H1 (cell line): ENCODE results near the gene GFY. TPM values are rescaled to one million over a fixed set of nuclear protein-coding genes. Genes with fewer than 3 reads are reported as not detected.

Source experiments
- CTCF ChIA-PET: fragments of 300-600 bp; sonication (Branson Sonifier 250); formaldehyde crosslinking; loops from one replicate; lab custom pipeline; 2021; ENCODE audit not compliant: partially characterized antibody; lab: Charles Lee
- POLR2A ChIA-PET: fragments of 300-600 bp; sonication (Branson Sonifier 250); formaldehyde crosslinking; loops from one replicate; lab custom pipeline; 2021; ENCODE audit warnings: inconsistent platforms; ENCODE audit not compliant: partially characterized antibody; lab: Charles Lee
- DNase-seq, 2 experiments: peaks; one replicate each; pipeline versions ENCODE4 v3.0.0 to v3.0.0-alpha.2; 2010 to 2022; ENCODE audit warnings: low spot score in 2 of 2, low read depth in 1 of 2, mixed read lengths in 1 of 2
- FAIRE-seq: peaks from 2 replicates; lab custom pipeline; 2011; peaks lifted over from hg19 to GRCh38; lab: Jason Lieb, UNC
- H2AFZ ChIP-seq: 2 replicates; pipeline ENCODE4 v1.8.1; 2012; ENCODE audit warnings: low read length, inconsistent platforms
- H2AK5ac ChIP-seq: 2 replicates; pipeline ENCODE4 v1.6.1; 2013; ENCODE audit warnings: low read depth, low read length
- H2BK120ac ChIP-seq: replicated peaks from 2 replicates; pipeline ENCODE3; 2013; ENCODE audit warnings: low read depth, low read length, inconsistent platforms
- H2BK12ac ChIP-seq: 2 replicates; pipeline ENCODE4 v1.6.1; 2013; ENCODE audit warnings: low read depth, low read length
- H2BK15ac ChIP-seq: 2 replicates; pipeline ENCODE4 v1.6.1; 2013; ENCODE audit warnings: low read length
- H2BK20ac ChIP-seq: 2 replicates; pipeline ENCODE4 v1.6.1; 2013; ENCODE audit warnings: low read length
- H2BK5ac ChIP-seq: 2 replicates; pipeline ENCODE4 v1.6.1; 2013; ENCODE audit warnings: low read depth, low read length
- H3K14ac ChIP-seq: 2 replicates; pipeline ENCODE4 v1.6.1; 2013; ENCODE audit warnings: inconsistent platforms; ENCODE audit not compliant: insufficient read length
- H3K18ac ChIP-seq: 2 replicates; pipeline ENCODE4 v1.6.1; 2013; ENCODE audit warnings: low read length; ENCODE audit errors: extremely low read depth
- H3K23ac ChIP-seq: 2 replicates; pipeline ENCODE4 v1.6.1; 2013; ENCODE audit warnings: inconsistent platforms; ENCODE audit not compliant: insufficient read length
- H3K23me2 ChIP-seq: 2 replicates; pipeline ENCODE4 v1.6.1; 2013; ENCODE audit warnings: low read depth, low read length
- H3K27ac ChIP-seq: 2 replicates; pipeline ENCODE4 v1.6.1; 2011; ENCODE audit warnings: low read depth, low read length, inconsistent platforms
- H3K27me3 ChIP-seq, 4 experiments: replicated peaks in 1 of 4; 1 replicate in 1 of 4; 2 replicates in 3 of 4; pipeline versions ENCODE4 v1.6.1 to v1.8.1; 2011 to 2013; ENCODE audit warnings: low read length in 3 of 4, mild to moderate bottlenecking in 3 of 4, inconsistent platforms in 2 of 4, mixed read lengths in 2 of 4, moderate library complexity in 1 of 4; ENCODE audit not compliant: control insufficient read depth in 3 of 4, insufficient read depth in 3 of 4; ENCODE audit errors: extremely low read depth in 1 of 4
- H3K36me3 ChIP-seq, 4 experiments: 2 replicates each; pipeline versions ENCODE4 v1.6.1 to v1.8.1; 2011 to 2013; ENCODE audit warnings: mild to moderate bottlenecking in 4 of 4, low read length in 3 of 4, moderate library complexity in 2 of 4, control low read depth in 1 of 4, inconsistent platforms in 1 of 4; ENCODE audit not compliant: insufficient read depth in 4 of 4, control insufficient read depth in 2 of 4
- H3K4ac ChIP-seq: replicated peaks from 2 replicates; pipeline ENCODE3; 2013; ENCODE audit warnings: low read length, low read depth, mixed read lengths, inconsistent platforms; ENCODE audit not compliant: insufficient read length
- H3K4me1 ChIP-seq, 4 experiments: replicated peaks in 1 of 4; 1 replicate in 1 of 4; 2 replicates in 3 of 4; pipeline versions ENCODE4 v1.6.1 to v1.8.1; 2011 to 2013; ENCODE audit warnings: low read length in 3 of 4, inconsistent platforms in 2 of 4, mixed read lengths in 1 of 4; ENCODE audit not compliant: insufficient read depth in 4 of 4, control insufficient read depth in 3 of 4
- H3K4me2 ChIP-seq, 2 experiments: 2 replicates each; pipeline versions ENCODE4 v1.6.1 to v1.8.1; 2011 to 2013; ENCODE audit warnings: low read depth in 2 of 2, low read length in 2 of 2, control low read depth in 1 of 2, inconsistent platforms in 1 of 2, mild to moderate bottlenecking in 1 of 2; ENCODE audit not compliant: insufficient read depth in 1 of 2
- H3K4me3 ChIP-seq, 4 experiments: fragments of 200-600, 300-600 bp in 1 of 4; sonication (generic), shearing (Covaris generic), sonication (Bioruptor Twin) in 1 of 4; 2 replicates each; pipeline versions ENCODE4 v1.5.1 to v1.8.1; 2011 to 2016; ENCODE audit warnings: low read length in 4 of 4, low read depth in 3 of 4, control low read depth in 2 of 4, inconsistent platforms in 2 of 4, mild to moderate bottlenecking in 2 of 4, mixed read lengths in 1 of 4, moderate library complexity in 1 of 4; ENCODE audit not compliant: insufficient read depth in 2 of 4; ENCODE audit errors: extremely low read depth in 1 of 4
- H3K56ac ChIP-seq: replicated peaks from 2 replicates; pipeline ENCODE3; 2013; ENCODE audit warnings: low read depth, mild to moderate bottlenecking, mixed read lengths, low read length, inconsistent platforms; ENCODE audit not compliant: insufficient read length
- H3K79me1 ChIP-seq: 2 replicates; pipeline ENCODE4 v1.6.1; 2013; ENCODE audit warnings: low read depth, low read length, control low read depth
- H3K79me2 ChIP-seq, 2 experiments: 2 replicates each; pipeline versions ENCODE4 v1.6.1 to v1.8.1; 2012 to 2013; ENCODE audit warnings: low read length in 2 of 2, mild to moderate bottlenecking in 2 of 2, inconsistent platforms in 1 of 2; ENCODE audit not compliant: insufficient read depth in 2 of 2, control insufficient read depth in 1 of 2
- H3K9ac ChIP-seq, 4 experiments: replicated peaks in 1 of 4; 1 replicate in 1 of 4; 2 replicates in 3 of 4; pipeline versions ENCODE4 v1.6.1 to v1.8.1; 2011 to 2013; ENCODE audit warnings: low read depth in 3 of 4, low read length in 3 of 4, control low read depth in 2 of 4, mild to moderate bottlenecking in 2 of 4, moderate library complexity in 2 of 4, inconsistent platforms in 1 of 4; ENCODE audit errors: extremely low read depth in 1 of 4
- H3K9me3 ChIP-seq, 2 experiments: 2 replicates each; pipeline versions ENCODE4 v1.6.1 to v1.8.1; 2012 to 2013; ENCODE audit warnings: mild to moderate bottlenecking in 2 of 2, moderate library complexity in 2 of 2, control low read depth in 1 of 2, inconsistent platforms in 1 of 2, low read depth in 1 of 2, low read length in 1 of 2, mixed read lengths in 1 of 2; ENCODE audit not compliant: insufficient read depth in 2 of 2
- H4K20me1 ChIP-seq, 2 experiments: replicated peaks in 1 of 2; 2 replicates each; pipeline versions ENCODE3 to v1.8.1; 2011 to 2013; ENCODE audit warnings: inconsistent platforms in 2 of 2, low read length in 2 of 2, mild to moderate bottlenecking in 1 of 2; ENCODE audit not compliant: insufficient read depth in 2 of 2, control insufficient read depth in 1 of 2
- H4K5ac ChIP-seq: 2 replicates; pipeline ENCODE4 v1.6.1; 2013; ENCODE audit warnings: low read length, low read depth, mixed read lengths, inconsistent platforms; ENCODE audit not compliant: insufficient read length
- H4K8ac ChIP-seq: 2 replicates; pipeline ENCODE4 v1.8.0; 2013; ENCODE audit warnings: mild to moderate bottlenecking, moderate library complexity, low read length, inconsistent platforms; ENCODE audit not compliant: insufficient read depth; ENCODE audit errors: extremely low read depth
- H4K91ac ChIP-seq: replicated peaks from 2 replicates; pipeline ENCODE3; 2013; ENCODE audit warnings: low read length, mixed read lengths, inconsistent platforms; ENCODE audit not compliant: insufficient read length
- ATF3 ChIP-seq: IDR thresholded peaks from 2 replicates; pipeline ENCODE4 v1.6.1; 2011; ENCODE audit warnings: low read depth, mild to moderate bottlenecking, low read length; ENCODE audit not compliant: insufficient read depth
- BACH1 ChIP-seq: IDR thresholded peaks from 2 replicates; pipeline ENCODE4 v1.6.1; 2012; ENCODE audit warnings: low read length, improper control_type of control experiment
- CBX8 ChIP-seq: fragments of 300-800, 300-1000 bp; sonication (generic); IDR thresholded peaks from 2 replicates; pipeline ENCODE4 v1.7.1; 2016; ENCODE audit warnings: low read depth, low read length, borderline replicate concordance
- EZH2 ChIP-seq: fragments of 200-600 bp; sonication (generic); IDR thresholded peaks from 2 replicates; pipeline ENCODE4 v1.7.1; 2012; ENCODE audit warnings: low read depth, mild to moderate bottlenecking, moderate library complexity, low read length, inconsistent platforms; ENCODE audit not compliant: severe bottlenecking
- PHF8 ChIP-seq: fragments of 200-600 bp; sonication (generic); conservative IDR thresholded peaks from 2 replicates; pipeline ENCODE4 v1.7.1; 2012; ENCODE audit warnings: low read depth, mild to moderate bottlenecking, inconsistent platforms, low read length, moderate library complexity
- POLR2A ChIP-seq, 2 experiments: IDR thresholded peaks; 1 replicate in 1 of 2; 2 replicates in 1 of 2; pipeline ENCODE4 v1.6.1; 2011; ENCODE audit warnings: low read depth in 2 of 2, low read length in 2 of 2, mild to moderate bottlenecking in 2 of 2; ENCODE audit errors: control extremely low read depth in 1 of 2
- RXRA ChIP-seq: IDR thresholded peaks from 2 replicates; pipeline ENCODE4 v1.6.1; 2011; ENCODE audit warnings: low read depth, mild to moderate bottlenecking, low read length, moderate library complexity; ENCODE audit not compliant: insufficient read depth
- SIX5 ChIP-seq: IDR thresholded peaks from 2 replicates; pipeline ENCODE4 v1.6.1; 2011; ENCODE audit warnings: mild to moderate bottlenecking, low read depth, low read length
- SP1 ChIP-seq: IDR thresholded peaks from 2 replicates; pipeline ENCODE4 v1.6.1; 2011; ENCODE audit warnings: low read depth, low read length
- TAF7 ChIP-seq: optimal IDR thresholded peaks from 2 replicates; pipeline ENCODE3; 2011; ENCODE audit warnings: low read depth, mild to moderate bottlenecking, inconsistent platforms, low read length, moderate library complexity, borderline replicate concordance
- TBP ChIP-seq: IDR thresholded peaks from 2 replicates; pipeline ENCODE4 v1.6.1; 2011; ENCODE audit warnings: low read depth, low read length, improper control_type of control experiment
- WGBS, 2 experiments: shearing (Covaris generic) in 1 of 2; methylation state at CpG; one replicate each; pipeline versions ENCODE4 v1.1.6 to v1.1.7; 2013 to 2015; ENCODE audit warnings: low lambda C conversion rate in 2 of 2, mixed read lengths in 2 of 2, inconsistent platforms in 1 of 2, low coverage in 1 of 2, missing lambda C conversion rate in 1 of 2; ENCODE audit not compliant: insufficient replicate concordance in 2 of 2, insufficient coverage in 1 of 2, insufficient read length in 1 of 2; ENCODE audit errors: extremely low coverage in 1 of 2, missing lambda C conversion rate in 1 of 2; 5-methylcytosine and 5-hydroxymethylcytosine counted together
- polyA plus RNA-seq, 7 experiments: library from polyadenylated mRNA; depleted of rRNA in 3 of 7; stranded (reverse) in 5 of 7; unstranded in 2 of 7; fragments of >200 nt in 5 of 7; fragments of 200-250 nt in 2 of 7; gene quantifications; 1 replicate in 5 of 7; 2 replicates in 1 of 7; 4 replicates in 1 of 7; pipeline versions ENCODE4 v1.2.1 to v1.2.3, GENCODE V29; 2011 to 2013; ENCODE audit warnings: missing spikeins in 2 of 7, mixed read lengths in 2 of 7
- total RNA-seq: library from RNA; stranded (reverse); fragmentation: NEBNext Ultra II Directional; extraction: Animal tissue kit (Norgen Biotek cat#: 25700); gene quantifications from 2 replicates; pipeline ENCODE4 v1.2.1, GENCODE V29; 2021

The GFY gene
- total and polyA plus RNA-seq, 2 of the 8 experiments (the other 6 are each of a cell fraction or from before 2014, with no cell fraction given): 0.68 to 0.93 TPM

- H2BK15ac ChIP-seq: no peak overlapping the region
- no peak overlapping the region for H3K18ac ChIP-seq
- H3K14ac ChIP-seq: no peak overlapping the region
- H3K4me2 ChIP-seq: no peak overlapping the region
- H3K9ac ChIP-seq: no peak overlapping the region
- no peak overlapping the region for H3K23ac ChIP-seq
- no peaks in the 10 kb centered on the region for H4K20me1 ChIP-seq
- peaks cover 0 to 10% (median 2%) of the 10 kb centered on the region in 4 experiments; a peak in 4 of 8 replicates for H3K36me3 ChIP-seq
- no peak overlapping the region for H4K5ac ChIP-seq
- H3K79me2 ChIP-seq: peaks cover 0 to 5% of the 10 kb centered on the region in 2 experiments; a peak in 1 of 4 replicates
- H2BK5ac ChIP-seq: no peak overlapping the region
- H4K8ac ChIP-seq: no peak overlapping the region
- no peak overlapping the region for H2AFZ ChIP-seq
- H3K79me1 ChIP-seq: no peaks in the 10 kb centered on the region; the same call in 1 of the 2 replicates
- FAIRE-seq (no peak), DNase-seq (no peak)
- POLR2A ChIA-PET: interaction anchor here (1.0 to 3.2 kb wide), 6 partner anchors 8 to 38 kb away, joined by 3 to 15 read pairs (median 5); partner anchors contain the start of gene PIH1D1
- 92% methylated on average over 12 of the region's 12 CpGs; no CpG with 5 or more reads in 1 of the 2 experiments for WGBS, 2 experiments
- H3K27me3 ChIP-seq: no peaks in the 10 kb centered on the region
- H3K4ac ChIP-seq: no peak overlapping the region
- no peaks in the 10 kb centered on the region; a peak in 1 of 7 replicates for H3K4me1 ChIP-seq
- no peak overlapping the region for H3K56ac ChIP-seq
- H2BK12ac ChIP-seq: no peak overlapping the region
- no peak overlapping the region for H4K91ac ChIP-seq
- no peak overlapping the region for H2BK120ac ChIP-seq
- H3K27ac ChIP-seq: no peak overlapping the region
- CTCF ChIA-PET: interaction anchor here (0.6 to 4.8 kb wide), 7 partner anchors 10 to 225 kb away, joined by 3 to 28 read pairs (median 4); partner anchors contain the start of gene FLT3LG
- H3K4me3 ChIP-seq: no peak overlapping the region
- H3K23me2 ChIP-seq: no peaks in the 10 kb centered on the region
- no peak overlapping the region for H2BK20ac ChIP-seq
- no peaks in the 10 kb centered on the region for H3K9me3 ChIP-seq
- no peak overlapping the region for H2AK5ac ChIP-seq
- TF ChIP-seq SP1: no peak
- no peak for TF ChIP-seq ATF3
- 0 out of 2 replicates have a peak, but pooled peaks have one; percentile 13 for TF ChIP-seq SIX5
- no peak for TF ChIP-seq RXRA
- TF ChIP-seq EZH2: no peak
- TF ChIP-seq TBP: no peak
- TF ChIP-seq BACH1: no peak
- no peak for TF ChIP-seq CBX8
- TF ChIP-seq POLR2A (IDR thresholded peaks at IDR 0.05; ENCODE audit: control extremely low read depth in 1 of 2, low read depth in 2 of 2, low read length in 2 of 2): no peak
- no peak for TF ChIP-seq PHF8
- TF ChIP-seq TAF7: no peak
These were observed 34.2 kb downstream of the GFY start for GRCh38 chr19:49459388-49459787.
